CD14-positive monocyte (primary cell): Measurements from ENCODE around the gene ASTN2. TPM values are rescaled to one million over a fixed set of nuclear protein-coding genes. Genes with fewer than 3 reads are reported as not detected.

ENCODE experiments used
- DNase-seq, 3 donors: peaks; one replicate each; pipeline ENCODE4 v3.0.0-alpha.2; 2011 to 2022
- H2AFZ ChIP-seq: 2 replicates; pipeline ENCODE4 v1.6.0; 2012; ENCODE audit warnings: mild to moderate bottlenecking, low read depth, low read length, inconsistent platforms; ENCODE audit not compliant: insufficient read depth, poor library complexity, severe bottlenecking
- H3K27ac ChIP-seq, 2 donors: 1 replicate in 1 of 2; 2 replicates in 1 of 2; pipeline ENCODE4 v1.5.1; 2012 to 2013; ENCODE audit warnings: low read length in 2 of 2, control low read depth in 1 of 2, inconsistent platforms in 1 of 2, low read depth in 1 of 2, mild to moderate bottlenecking in 1 of 2
- H3K27me3 ChIP-seq, 2 donors: one replicate each; pipeline versions ENCODE4 v1.6.0 to v1.6.1; 2011 to 2013; ENCODE audit warnings: low read length in 2 of 2; ENCODE audit not compliant: control insufficient read depth in 2 of 2, insufficient read depth in 2 of 2
- H3K36me3 ChIP-seq, 2 donors: replicated peaks in 1 of 2; 1 replicate in 1 of 2; 2 replicates in 1 of 2; pipeline versions ENCODE4 v1.5.1 to v1.6.1; 2012 to 2013; ENCODE audit warnings: low read length in 2 of 2, control low read depth in 1 of 2, inconsistent platforms in 1 of 2, mild to moderate bottlenecking in 1 of 2; ENCODE audit not compliant: insufficient read depth in 2 of 2, control insufficient read depth in 1 of 2
- H3K4me1 ChIP-seq, 2 donors: 1 replicate in 1 of 2; 2 replicates in 1 of 2; pipeline versions ENCODE4 v1.5.1 to v1.6.1; 2012 to 2013; ENCODE audit warnings: low read length in 2 of 2, control low read depth in 1 of 2, inconsistent platforms in 1 of 2, mild to moderate bottlenecking in 1 of 2, moderate library complexity in 1 of 2; ENCODE audit not compliant: insufficient read depth in 2 of 2, control insufficient read depth in 1 of 2
- H3K4me2 ChIP-seq: replicated peaks from 2 replicates; pipeline ENCODE3; 2012; ENCODE audit warnings: low read length, moderate library complexity, mild to moderate bottlenecking; ENCODE audit not compliant: poor library complexity, severe bottlenecking; ENCODE audit errors: extremely low read depth
- H3K4me3 ChIP-seq, 3 experiments: fragments of 200-600 bp in 1 of 3; sonication (generic) in 1 of 3; replicated peaks in 1 of 3; 1 replicate in 2 of 3; 2 replicates in 1 of 3; pipeline ENCODE4 v1.5.1; 2011 to 2013; ENCODE audit warnings: low read length in 3 of 3, mild to moderate bottlenecking in 3 of 3, control low read depth in 2 of 3, low read depth in 2 of 3, inconsistent platforms in 1 of 3, moderate library complexity in 1 of 3
- H3K79me2 ChIP-seq: 2 replicates; pipeline ENCODE4 v1.6.0; 2012; ENCODE audit warnings: mild to moderate bottlenecking, control low read depth, inconsistent platforms, low read length, moderate library complexity; ENCODE audit not compliant: insufficient read depth
- H3K9ac ChIP-seq: 2 replicates; pipeline ENCODE4 v1.6.0; 2017; ENCODE audit warnings: low read length, mild to moderate bottlenecking; ENCODE audit not compliant: insufficient read depth, poor library complexity, severe bottlenecking
- H3K9me3 ChIP-seq, 2 donors: replicated peaks in 1 of 2; 1 replicate in 1 of 2; 2 replicates in 1 of 2; pipeline versions ENCODE4 v1.5.1 to v1.6.1; 2012 to 2013; ENCODE audit warnings: low read length in 2 of 2, control low read depth in 1 of 2; ENCODE audit not compliant: control insufficient read depth in 1 of 2, insufficient read depth in 1 of 2
- H4K20me1 ChIP-seq: 2 replicates; pipeline ENCODE4 v1.6.0; 2012; ENCODE audit warnings: mild to moderate bottlenecking, low read length, control low read depth, moderate library complexity; ENCODE audit not compliant: insufficient read depth
- H3K27ac Mint-ChIP-seq, 7 donors: one replicate each; pipeline ENCODE4 v1.8.0; 2020; ENCODE audit warnings: mild to moderate bottlenecking in 7 of 7, mixed read lengths in 7 of 7, moderate library complexity in 6 of 7, inconsistent platforms in 2 of 7
- H3K27me3 Mint-ChIP-seq, 3 donors: one replicate each; pipeline ENCODE4 v1.8.0; 2021 to 2022; ENCODE audit warnings: low read depth in 3 of 3, mild to moderate bottlenecking in 3 of 3, mixed read lengths in 3 of 3, moderate library complexity in 3 of 3, inconsistent platforms in 1 of 3
- H3K36me3 Mint-ChIP-seq, 2 donors: one replicate each; pipeline ENCODE4 v1.8.0; 2020; ENCODE audit warnings: mixed read lengths in 2 of 2, inconsistent platforms in 1 of 2, mild to moderate bottlenecking in 1 of 2
- H3K4me1 Mint-ChIP-seq: one replicate; pipeline ENCODE4 v1.8.0; 2020; ENCODE audit warnings: mild to moderate bottlenecking, mixed read lengths
- H3K4me3 Mint-ChIP-seq, 2 donors: one replicate each; pipeline ENCODE4 v1.8.0; 2020; ENCODE audit warnings: mild to moderate bottlenecking in 2 of 2, mixed read lengths in 2 of 2, moderate library complexity in 1 of 2
- H3K9me3 Mint-ChIP-seq, 7 donors: one replicate each; pipeline ENCODE4 v1.8.0; 2020 to 2022; ENCODE audit warnings: mixed read lengths in 7 of 7, mild to moderate bottlenecking in 6 of 7, moderate library complexity in 6 of 7, inconsistent platforms in 2 of 7
- CTCF ChIP-seq: fragments of 200-600 bp; IDR thresholded peaks from one replicate; pipeline ENCODE4 v1.8.0; 2022; ENCODE audit warnings: antibody characterized with exemption, mild to moderate bottlenecking
- WGBS: methylation state at CpG from one replicate; pipeline ENCODE4 v1.1.5; 2013; ENCODE audit warnings: missing lambda C conversion rate; ENCODE audit not compliant: insufficient coverage; 5-methylcytosine and 5-hydroxymethylcytosine counted together
- intact Hi-C, 2 donors: fragments of 100-400 bp; cut with micrococcal nuclease; formaldehyde crosslinking; loops; one replicate each; pipeline versions ENCODE4 v1.15.0 to v1.15.1; 2023
- polyA plus RNA-seq, 3 donors: library from polyadenylated mRNA; depleted of rRNA in 1 of 3; unstranded in 2 of 3; stranded (reverse) in 1 of 3; fragments of 300-500 nt in 2 of 3; fragments of >200 nt in 1 of 3; fragmentation: Illumina TruSeq in 2 of 3; gene quantifications; 1 replicate in 2 of 3; 2 replicates in 1 of 3; pipeline ENCODE4 v1.2.3, GENCODE V29; 2012 to 2021

Gene ASTN2
- polyA plus RNA-seq, 3 donors = not detected

- intact Hi-C loops = no loop called here
- H2AFZ ChIP-seq = no peak overlapping the region
- H3K9me3 ChIP-seq = no peaks in the 10 kb centered on the region
- H3K4me3 ChIP-seq = no peak overlapping the region
- WGBS = 94% methylated on average over 5 of the region's 8 CpGs
- no peak overlapping the region for H3K4me2 ChIP-seq
- Mint-ChIP-seq H3K36me3 (no peaks in the 10 kb centered on the region), H3K4me3 (no peak overlapping the region), H3K4me1 (no peaks in the 10 kb centered on the region), H3K27me3 (peaks cover 0 to 2% (median 0%) of the 10 kb centered on the region in 3 donors), H3K9me3 (peaks cover 0 to 2% (median 0%) of the 10 kb centered on the region in 7 donors), H3K27ac (no peak overlapping the region)
- H3K27ac ChIP-seq = no peak overlapping the region
- no peak for DNase-seq
- no peaks in the 10 kb centered on the region for H3K4me1 ChIP-seq
- no peaks in the 10 kb centered on the region for H3K79me2 ChIP-seq
- TF ChIP-seq CTCF = no peak
- H4K20me1 ChIP-seq = no peaks in the 10 kb centered on the region
- no peaks in the 10 kb centered on the region for H3K27me3 ChIP-seq
- H3K36me3 ChIP-seq = no peaks in the 10 kb centered on the region
- H3K9ac ChIP-seq = no peak overlapping the region
Measured at GRCh38 chr9:116483622-116484491, 931.0 kb downstream of the ASTN2 start.

GRCh38 chr9:116482740-116483139, 932.1 kb downstream of the ASTN2 start:
- Mint-ChIP-seq H3K4me3 (no peak overlapping the region), H3K9me3 (peaks cover 0 to 2% (median 0%) of the 10 kb centered on the region in 7 donors), H3K4me1 (peaks cover 2% of the 10 kb centered on the region), H3K27me3 (peaks cover 0 to 2% (median 0%) of the 10 kb centered on the region in 3 donors), H3K36me3 (no peaks in the 10 kb centered on the region), H3K27ac (no peak overlapping the region)
- H4K20me1 ChIP-seq = no peaks in the 10 kb centered on the region
- no peaks in the 10 kb centered on the region for H3K9me3 ChIP-seq
- H3K4me1 ChIP-seq = no peaks in the 10 kb centered on the region
- no peak overlapping the region for H2AFZ ChIP-seq
- no peaks in the 10 kb centered on the region for H3K36me3 ChIP-seq
- no peak overlapping the region for H3K9ac ChIP-seq
- 100% methylated on average over 1 of the region's 1 CpG for WGBS
- no peaks in the 10 kb centered on the region for H3K27me3 ChIP-seq
- intact Hi-C loops = no loop called here
- no peak overlapping the region for H3K4me3 ChIP-seq
- H3K27ac ChIP-seq = no peak overlapping the region
- no peaks in the 10 kb centered on the region for H3K79me2 ChIP-seq
- no peak for DNase-seq
- no peak overlapping the region for H3K4me2 ChIP-seq
- TF ChIP-seq CTCF = no peak
